HG03575 (cell line): ENCODE data around the gene PDE6A.
A peak's percentile ranks its signal among the peaks of the same experiment; 100 is the strongest.
"Not testable (repeated sequence)": the region's sequence is repeated elsewhere in the genome, so short reads cannot be mapped to it uniquely, and the experiment has no call there.

Source experiments
- ATAC-seq: cut with Tn5 transposase; IDR thresholded peaks from one replicate; pipeline ENCODE4 v1.9.1; 2021; ENCODE audit not compliant: unreplicated experiment, insufficient number of reproducible peaks, low FRiP score; ENCODE audit errors: extremely low read depth

PDE6A gene

GRCh38 chr5:149878371-149878770, 66.2 kb downstream of the PDE6A start:
- ATAC-seq = no peak

DNA sequence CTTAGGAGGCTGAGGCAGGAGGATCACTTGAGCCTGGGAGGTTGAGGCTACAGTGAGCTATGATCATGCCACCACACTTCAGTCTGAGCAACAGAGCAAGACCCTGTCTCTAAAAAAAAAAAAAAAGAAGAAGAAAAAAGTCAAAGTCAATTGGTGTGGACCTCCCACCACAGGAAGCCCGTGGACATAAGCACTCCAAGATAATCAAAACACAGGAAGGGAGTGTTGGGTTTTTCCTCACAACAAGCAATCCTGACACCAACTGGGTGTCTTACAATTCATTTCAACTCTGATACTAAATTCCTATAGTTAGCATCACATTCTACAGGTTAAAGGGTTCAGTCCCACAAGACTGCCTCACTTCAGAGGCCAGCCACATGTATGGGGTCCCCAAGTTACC, 70.7 kb downstream of the PDE6A start:
- no peak for ATAC-seq

DNA sequence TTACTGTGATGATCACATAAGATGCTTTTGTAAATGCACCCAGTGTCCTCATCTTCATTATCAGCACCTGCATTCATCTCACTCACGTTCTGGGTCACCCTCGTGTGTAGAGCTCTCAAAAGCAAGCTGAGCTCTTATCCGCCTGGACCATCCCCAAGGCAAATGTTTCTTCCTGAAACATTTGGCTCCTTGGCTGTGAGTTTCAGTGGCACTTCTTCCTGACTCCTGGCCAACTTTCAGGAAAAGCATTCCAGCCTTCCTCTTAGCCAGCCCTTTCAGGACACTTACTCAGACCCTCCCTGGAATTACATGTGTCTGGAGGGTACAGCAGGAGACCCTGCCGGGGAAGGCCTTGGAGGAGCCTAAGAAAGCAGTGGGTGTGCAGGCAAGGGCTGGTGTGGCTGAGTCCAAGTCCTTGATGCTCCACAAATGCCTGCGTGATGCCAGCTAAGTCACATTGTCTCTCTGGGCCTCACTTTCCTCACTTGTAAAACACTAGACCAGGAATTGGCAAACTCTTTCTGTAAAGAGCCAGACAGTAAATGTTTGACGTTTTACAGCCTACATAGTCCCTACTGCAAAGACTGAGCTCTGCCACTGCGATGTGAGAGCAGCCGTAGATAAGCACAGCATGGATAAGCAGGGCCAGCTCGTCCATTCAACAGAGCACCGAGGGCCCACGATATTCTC, 72.1 kb downstream of the PDE6A start:
- no peak for ATAC-seq

DNA sequence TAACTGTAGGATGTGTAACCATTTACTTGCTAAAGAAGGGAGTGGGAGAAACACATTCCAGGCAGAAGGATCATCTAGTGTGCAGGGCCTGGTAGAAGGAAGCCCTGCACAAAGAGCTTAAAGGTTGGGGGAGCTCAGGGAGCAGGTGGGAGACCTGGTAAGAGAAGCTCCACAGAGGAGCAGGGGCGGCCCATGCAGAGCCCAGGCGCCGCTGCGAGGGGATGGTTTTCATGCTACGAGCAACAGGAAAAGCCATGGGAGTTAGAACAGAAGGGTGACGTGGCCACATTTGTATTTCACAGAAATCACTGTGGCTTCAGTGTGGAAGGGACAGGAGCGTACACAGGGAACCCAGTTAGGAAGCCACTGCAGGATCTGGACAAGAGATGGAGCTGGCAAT, 73.1 kb downstream of the PDE6A start:
- no peak for ATAC-seq

- no peak for ATAC-seq
Measured at GRCh38 chr5:149870697-149871096, 73.9 kb downstream of the PDE6A start.

- no peak for ATAC-seq
Measured at GRCh38 chr5:149870232-149870631, 74.4 kb downstream of the PDE6A start.

DNA sequence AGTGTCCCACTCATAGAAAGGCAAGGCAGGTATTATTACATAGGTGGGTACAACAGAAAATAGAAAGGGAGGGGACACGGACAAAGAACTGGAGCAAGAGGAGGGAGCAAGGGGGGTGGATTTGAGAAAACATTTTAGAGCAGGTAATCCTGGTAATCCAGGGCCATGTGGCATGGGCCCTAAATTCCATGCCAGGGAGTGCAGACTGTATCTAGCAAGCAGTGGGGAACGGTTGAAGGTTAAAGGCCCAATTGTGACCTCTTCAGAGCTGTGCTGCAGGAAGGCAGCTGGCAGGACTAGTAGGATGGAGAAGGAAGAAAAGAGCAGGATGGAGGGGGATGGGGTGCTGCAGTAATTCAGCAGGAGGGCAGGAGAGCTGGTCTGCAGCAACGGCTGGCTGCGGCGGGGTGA, 75.2 kb downstream of the PDE6A start:
- no peak for ATAC-seq

DNA sequence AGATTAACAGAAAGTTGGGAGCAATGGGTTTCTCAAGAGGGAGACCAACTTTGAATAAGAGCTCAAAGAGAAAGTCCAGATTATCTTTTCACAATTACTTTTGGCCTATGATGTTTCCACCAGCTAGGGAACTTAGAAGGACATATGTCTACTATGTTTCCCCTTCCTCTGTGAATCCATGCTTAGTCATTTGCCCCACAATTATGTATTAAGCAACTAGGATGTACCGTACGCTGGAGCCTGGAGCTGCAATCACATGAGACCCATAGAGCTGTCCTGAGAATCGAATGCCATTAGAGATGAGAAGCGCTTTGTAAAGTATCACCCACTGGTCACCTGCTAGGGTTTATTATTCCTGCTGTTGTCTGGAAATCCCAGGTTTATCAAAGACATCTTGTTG, 78.8 kb downstream of the PDE6A start:
- ATAC-seq = no peak

DNA sequence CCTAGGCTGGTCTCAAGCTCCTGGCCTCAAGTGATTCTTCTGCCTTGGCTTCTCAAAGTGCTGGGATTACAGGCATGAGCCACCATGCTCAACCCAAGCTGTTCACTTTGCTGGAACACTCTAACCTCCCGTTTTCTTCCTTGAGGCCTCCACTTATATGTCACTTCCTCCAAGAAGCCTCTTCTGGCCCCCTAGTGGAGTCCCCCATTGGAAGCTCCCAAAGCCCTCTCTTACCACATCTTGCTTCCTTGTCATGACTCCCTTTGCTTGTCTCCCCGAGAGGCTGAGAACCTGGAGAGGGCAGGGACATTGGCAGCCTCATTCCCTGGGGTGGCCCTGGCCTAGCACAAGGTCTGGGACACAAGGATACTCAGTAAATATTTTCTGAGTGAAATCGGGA, 80.8 kb downstream of the PDE6A start:
- ATAC-seq = no peak

DNA sequence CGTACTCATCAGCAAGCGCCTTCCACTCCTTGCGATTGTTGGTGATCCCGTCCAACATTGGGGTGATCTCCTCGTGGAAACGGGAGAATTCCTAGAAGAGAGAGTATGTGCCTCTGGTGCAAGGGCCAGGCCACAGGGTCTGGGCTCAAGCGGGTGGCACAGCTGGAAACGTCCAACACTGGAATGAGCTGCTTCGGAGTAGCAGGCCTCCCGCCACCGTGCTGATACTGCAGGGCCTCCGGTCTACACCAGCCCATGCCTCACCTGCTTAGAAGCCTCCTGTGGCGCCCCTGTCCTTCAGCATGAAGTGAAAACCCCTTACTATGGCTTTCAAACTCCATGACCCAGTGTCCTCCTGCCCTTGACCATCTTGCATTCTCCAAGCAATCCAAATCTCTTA, 81.4 kb downstream of the PDE6A start:
- ATAC-seq = no peak

DNA sequence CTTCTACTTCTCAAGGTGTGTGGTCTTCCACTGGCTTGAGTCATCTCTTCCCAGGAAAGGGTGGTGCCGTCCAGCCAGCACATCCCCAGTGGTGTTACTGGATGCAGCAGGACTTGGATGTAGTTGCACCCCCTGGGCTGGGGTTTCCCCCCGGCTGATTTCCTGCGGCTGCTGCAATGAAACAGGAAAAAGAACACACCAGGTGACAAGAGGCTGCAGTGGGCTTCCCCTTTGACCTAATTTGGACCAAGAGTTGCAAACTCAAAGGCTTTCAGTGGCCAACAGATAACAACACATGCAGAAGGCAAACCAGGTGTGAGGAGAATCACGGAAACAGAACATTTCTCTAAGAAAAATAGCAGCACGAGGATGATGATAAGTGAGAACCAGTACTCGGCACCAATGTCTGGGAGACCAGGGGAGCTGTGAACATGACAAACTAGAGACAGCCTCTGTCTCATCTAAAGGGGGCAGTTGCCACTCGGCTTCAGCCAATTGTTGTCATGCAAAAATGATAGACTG, 83.7 kb downstream of the PDE6A start:
- peak; percentile 59 for ATAC-seq

DNA sequence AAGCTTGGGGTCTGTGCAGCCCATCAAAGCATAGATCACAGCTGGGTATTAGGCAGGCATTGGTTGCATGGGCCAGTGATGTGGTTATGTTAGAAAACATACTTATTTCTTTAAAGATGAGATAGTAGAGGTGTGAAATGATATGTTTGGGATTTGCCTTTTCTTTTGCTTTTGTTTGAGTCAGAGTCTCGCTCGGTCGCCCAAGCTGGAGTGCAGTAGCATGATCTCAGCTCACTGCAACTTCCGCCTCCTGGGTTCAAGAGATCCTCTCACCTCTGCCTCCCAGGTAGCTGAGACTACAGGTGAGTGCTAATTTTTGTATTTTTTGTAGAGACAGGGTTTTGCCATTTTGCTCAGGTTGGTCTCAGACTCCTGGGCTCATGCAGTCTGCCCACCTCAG, 84.8 kb downstream of the PDE6A start:
- ATAC-seq = no peak

GRCh38 chr5:149858481-149858880, 86.1 kb downstream of the PDE6A start:
- not testable (repeated sequence) for ATAC-seq

DNA sequence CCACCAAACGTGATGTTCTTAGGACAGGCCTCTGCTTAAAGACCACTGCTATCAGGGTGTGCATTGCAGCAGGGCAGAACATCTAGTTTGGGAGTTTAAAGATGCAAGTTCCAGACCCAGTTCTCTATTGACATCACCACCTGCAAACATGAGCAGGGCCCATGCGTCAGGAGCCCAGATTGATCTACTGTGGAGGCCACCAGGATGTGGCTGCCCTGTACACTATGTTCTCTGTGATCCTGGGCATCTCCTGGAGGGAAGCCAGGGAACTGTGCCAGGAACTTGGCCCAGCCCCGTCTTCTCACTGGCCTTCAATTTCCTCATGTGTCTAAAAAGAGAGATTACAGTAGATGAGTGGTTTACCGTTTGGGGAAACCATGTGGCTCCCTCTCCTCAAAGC, 87.1 kb downstream of the PDE6A start:
- ATAC-seq = no peak

DNA sequence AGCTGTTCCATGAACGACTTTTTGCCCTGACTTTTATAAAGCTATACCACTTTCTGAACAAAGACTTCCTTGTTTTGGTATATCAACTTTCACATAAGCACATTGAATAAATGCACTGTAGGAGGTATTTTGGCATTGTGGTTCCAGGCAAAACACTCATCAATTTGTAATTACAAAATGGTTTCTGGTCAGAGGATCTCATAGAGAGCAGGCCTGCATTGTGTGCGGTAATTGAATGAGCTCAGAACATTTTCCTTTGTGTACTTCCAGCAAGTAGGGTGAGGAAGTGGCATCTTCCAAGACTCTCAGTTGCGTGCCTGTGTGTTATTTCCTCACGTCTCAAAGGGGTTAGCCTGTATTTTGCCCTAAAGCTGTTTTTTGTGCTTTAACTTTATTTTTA, 89.2 kb downstream of the PDE6A start:
- no peak for ATAC-seq

GRCh38 chr5:149854866-149855265, 89.7 kb downstream of the PDE6A start:
- no peak for ATAC-seq

DNA sequence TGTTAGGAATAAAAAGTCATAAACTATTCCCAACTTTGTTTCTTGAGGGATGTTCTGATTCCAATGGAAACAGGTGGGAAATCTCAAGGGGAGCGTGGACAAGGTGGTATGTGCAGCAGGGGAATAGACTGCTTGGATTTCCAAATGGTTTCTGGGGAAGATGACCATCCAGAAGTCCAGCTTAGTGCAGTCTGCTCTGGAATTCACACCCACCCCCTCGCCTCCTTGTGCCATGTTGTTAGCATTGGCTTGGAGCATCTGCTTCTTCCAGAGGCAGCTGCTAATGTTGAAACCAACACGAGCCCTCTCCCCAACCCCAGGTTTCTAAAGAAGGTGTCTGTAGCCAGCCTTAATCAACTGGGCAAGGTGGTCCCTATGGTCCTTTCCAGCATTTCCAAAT, 90.9 kb downstream of the PDE6A start:
- no peak for ATAC-seq

GRCh38 chr5:149853331-149853648, 91.3 kb downstream of the PDE6A start:
- ATAC-seq = no peak

GRCh38 chr5:149852641-149853330, 91.8 kb downstream of the PDE6A start:
- no peak for ATAC-seq

- ATAC-seq = no peak
Measured at GRCh38 chr5:149851211-149851610, 93.4 kb downstream of the PDE6A start.
